GM15510 (cell line): Measurements from ENCODE around the gene ARPP19.

ENCODE experiments used
- POLR2A ChIP-seq: IDR thresholded peaks from 3 replicates; pipeline ENCODE4 v1.6.1; 2011; ENCODE audit warnings: borderline replicate concordance; ENCODE audit not compliant: insufficient read length; ENCODE audit errors: extremely low read depth

Gene ARPP19, protein sequence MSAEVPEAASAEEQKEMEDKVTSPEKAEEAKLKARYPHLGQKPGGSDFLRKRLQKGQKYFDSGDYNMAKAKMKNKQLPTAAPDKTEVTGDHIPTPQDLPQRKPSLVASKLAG

DNA sequence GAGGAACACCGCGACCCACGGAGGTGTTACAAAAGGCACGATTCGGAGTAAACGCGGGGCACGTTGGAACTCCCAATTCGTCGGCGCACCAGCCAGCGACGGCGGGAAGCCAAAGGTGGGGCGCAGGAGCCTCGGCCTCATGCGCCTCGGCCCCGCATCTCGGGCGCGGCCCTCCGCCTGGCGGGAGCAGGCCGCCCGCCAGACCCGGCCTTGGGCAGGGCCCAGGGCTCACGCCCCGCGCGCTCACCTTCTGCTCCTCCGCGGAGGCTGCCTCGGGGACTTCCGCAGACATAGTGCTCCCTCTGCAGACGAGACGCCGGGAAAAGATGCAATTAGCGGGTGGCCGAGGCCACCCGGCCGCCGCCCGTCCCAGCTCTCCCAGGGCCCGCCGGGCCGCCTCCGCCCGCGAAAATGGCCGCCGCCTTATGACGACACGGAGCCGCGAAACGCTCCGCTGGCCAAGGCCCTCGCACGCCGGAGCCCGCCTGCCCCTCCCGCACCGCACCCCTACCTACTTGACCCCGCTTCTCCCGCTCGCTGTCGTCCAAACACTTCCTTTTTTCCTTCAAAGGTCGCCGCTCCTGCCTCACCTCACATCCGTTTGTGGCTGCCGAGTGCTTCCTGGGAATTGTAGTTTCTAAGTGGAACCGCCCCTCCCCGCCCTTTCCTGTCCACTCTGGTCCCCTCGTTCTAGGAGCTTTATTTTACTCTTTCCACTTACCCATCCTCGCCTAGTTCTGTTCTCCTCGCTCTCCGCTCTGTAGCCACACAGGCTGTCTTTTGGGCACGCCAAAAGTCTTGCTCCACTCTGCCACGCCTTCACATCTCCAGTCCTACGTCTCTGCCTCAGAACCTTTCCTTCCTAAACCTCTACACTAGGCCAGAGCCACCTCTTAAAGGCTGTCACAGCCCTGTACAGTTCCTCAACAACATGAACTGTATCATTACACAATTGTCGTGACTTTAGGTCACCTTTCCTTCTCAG is at the start of gene ARPP19:
Gene ARPP19, minus strand, starts transcription at position 430 of the 985 bp plus-strand sequence. Its CDS starts 138 bp downstream, at position 292.
- peak; percentile 72 for TF ChIP-seq POLR2A

DNA sequence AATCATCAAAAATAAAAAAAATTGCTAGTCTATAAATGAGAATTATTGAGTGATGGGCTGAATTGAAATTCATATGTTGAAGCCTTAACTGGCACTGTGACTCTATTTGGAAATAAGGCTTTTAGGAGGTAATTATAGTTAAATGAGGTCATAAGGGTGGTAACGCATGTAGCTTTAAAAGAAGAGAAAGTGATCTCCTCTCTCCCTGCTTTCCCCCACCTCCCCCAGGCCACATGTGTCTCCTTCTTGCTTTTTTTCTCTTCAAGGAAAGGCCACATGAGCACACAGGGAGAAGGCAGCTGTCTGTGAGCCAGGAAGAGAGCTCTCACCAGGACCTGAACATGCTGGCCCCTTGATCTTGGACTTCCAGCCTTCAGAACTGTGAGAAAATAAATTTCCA is 48.2 kb upstream of the ARPP19 start:
- no peak for TF ChIP-seq POLR2A

DNA sequence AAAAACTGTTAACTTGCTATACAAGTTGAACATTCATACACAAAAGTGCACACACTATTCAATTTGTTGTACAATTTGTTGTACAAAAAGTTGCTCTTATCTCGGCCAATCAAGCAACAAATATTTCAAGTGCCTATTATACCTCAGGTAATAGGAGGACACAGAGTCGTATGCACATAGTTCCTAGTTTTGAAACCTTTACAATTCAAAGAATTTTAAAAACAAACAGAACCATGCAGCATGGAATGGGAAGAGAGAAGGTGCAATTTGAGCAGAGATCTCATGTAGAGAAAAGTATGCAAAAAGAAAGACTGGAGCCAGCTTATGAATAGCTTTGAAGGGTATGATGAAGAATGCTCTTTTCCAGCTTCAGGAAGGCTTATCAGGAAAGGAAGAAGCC is 46.5 kb upstream of the ARPP19 start:
- no peak for TF ChIP-seq POLR2A

DNA sequence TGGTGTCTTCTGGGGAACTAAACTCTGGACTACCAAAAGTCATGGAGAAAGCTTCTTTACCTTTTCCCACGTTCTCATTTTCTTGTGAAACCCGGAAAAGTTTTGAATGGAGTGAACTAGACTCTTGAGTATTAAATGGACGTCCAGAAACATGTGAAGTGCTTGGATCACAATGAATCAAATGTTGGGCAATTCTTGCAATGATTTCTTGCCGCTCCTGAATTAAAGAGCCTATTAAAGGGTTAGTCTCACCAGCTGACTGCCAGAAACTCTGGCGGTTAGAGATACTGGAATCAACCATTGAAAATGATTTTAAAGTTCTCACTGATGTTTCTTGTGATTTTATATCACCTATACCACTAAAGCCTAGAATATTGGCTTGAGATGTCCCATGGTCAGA is 40.8 kb upstream of the ARPP19 start:
- no peak for TF ChIP-seq POLR2A

DNA sequence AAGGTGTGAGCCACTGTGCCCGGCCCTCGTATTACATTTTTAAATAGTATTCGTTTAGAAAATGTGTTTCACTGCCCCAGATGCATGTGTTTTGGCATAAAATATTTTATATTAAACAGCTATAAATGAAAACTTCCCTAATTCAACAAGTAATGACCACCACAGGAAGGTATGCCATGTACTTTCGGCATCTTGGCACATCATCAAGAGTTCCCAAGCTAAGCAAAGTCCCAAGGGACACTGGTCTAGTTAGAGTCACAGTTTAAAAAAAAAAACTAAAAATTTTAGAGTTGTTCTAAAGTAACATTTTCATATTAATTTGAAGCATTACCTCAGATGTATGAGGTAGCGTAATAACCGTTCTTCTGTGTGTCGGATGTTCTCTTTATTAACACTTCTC is 15.6 kb upstream of the ARPP19 start:
- TF ChIP-seq POLR2A, result no peak

DNA sequence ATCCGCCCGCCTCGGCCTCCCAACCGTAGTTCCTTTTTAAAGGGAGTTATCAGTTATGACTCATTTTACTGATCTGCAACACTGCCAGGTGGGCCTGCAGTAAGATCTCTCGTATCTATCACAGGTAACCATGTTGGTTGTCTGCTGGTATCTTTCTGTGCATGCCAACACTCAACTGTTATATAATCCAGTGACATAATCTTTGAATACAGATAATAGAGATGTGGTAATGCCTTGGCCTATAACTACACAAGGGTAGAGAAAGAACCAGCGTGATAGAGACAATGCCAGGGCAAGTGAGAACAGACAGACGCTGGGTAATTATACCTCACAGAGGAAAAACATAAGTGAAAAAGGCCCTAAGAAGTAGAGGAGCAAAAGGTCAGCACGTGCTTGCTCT is 11.0 kb upstream of the ARPP19 start:
- no peak for TF ChIP-seq POLR2A

DNA sequence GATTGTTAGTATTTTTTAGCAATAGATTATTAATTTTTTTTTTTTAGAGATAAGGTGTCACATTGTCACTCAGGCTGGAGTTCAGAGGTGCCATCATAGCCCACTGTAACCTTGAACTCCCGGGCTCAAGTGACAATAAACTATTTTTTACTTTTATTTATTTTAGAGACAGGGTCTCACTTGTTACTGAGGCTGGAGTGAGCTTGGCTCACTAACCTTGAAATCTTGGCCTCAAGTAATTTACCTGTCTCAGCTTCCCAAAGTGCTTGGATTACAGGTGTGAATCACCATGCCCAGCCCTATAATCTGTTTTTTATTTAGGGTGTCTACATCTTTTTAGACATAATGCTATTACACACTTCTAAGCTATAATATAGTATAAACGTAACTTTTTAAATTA is 7.9 kb upstream of the ARPP19 start:
- no peak for TF ChIP-seq POLR2A

DNA sequence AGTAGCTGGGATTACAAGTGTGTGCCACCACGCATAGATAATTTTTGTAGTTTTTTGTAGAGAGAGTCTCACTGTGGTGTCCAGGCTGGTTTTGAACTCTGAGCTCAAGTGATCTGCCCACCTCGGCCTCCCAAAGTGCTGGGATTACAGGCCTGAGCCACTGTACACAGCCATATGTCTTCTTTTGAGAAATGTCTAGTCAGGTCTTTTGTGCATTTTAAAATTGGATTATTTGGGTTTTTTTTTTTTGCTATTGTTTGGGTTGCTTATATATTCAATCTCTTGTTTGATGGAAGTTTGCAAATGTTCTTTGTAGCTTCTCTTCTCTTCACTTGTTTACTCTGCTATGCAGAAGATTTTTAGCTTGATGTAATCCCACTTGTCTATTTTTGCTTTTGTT is 6.2 kb upstream of the ARPP19 start:
- TF ChIP-seq POLR2A, result no peak

DNA sequence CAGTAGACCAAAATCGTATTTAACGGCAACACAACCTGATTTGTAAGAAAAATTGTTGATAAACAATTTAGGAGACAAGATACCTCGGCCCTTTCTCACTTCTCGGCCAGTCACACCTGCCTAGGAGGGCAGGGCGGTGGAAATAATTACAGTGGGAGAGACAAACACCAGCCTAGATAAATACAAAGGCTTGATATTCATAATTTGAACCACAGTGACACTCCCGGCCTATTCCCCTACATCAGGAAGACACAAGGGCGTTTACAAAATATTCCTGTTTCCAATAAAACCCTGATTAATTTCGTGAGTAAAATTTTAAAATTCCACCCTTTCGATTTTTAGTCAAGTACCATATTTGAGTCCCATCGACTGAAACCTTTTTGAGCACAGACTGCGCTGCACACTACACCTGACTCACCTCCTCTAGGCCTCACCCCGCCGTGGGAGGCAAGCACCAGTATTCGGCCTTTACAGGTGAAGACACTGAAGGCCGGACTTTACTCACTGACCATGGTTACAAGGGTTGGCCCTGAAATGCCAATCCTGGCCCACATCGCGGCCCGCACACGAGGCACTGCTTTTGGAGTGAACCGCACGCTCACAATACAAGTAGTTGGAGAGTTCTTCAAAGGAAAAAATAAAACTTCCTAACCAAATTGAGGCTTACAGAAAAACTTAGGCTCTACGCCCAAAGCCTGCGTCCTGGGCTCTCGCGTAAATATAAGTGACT is 794 bp downstream of the ARPP19 start:
- no peak for TF ChIP-seq POLR2A

DNA sequence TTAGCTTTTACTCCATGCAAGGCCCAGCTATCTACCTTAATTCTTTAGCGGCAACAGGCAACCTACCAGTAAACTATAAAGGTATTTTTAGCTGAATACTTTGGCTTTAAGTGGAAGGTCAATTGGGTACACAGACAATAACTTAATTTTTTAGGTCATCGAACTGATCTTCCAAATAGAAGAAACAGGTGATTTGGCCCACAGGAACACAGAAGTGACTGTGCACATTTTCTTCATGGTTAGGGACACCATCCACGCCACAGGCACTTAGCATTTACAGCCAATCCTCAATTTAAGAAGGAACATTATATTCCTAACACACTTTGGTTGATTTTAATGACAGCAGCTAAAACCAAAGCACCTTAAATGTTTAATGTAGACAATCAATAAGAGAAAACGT is 1.9 kb downstream of the ARPP19 start:
- TF ChIP-seq POLR2A, result no peak

DNA sequence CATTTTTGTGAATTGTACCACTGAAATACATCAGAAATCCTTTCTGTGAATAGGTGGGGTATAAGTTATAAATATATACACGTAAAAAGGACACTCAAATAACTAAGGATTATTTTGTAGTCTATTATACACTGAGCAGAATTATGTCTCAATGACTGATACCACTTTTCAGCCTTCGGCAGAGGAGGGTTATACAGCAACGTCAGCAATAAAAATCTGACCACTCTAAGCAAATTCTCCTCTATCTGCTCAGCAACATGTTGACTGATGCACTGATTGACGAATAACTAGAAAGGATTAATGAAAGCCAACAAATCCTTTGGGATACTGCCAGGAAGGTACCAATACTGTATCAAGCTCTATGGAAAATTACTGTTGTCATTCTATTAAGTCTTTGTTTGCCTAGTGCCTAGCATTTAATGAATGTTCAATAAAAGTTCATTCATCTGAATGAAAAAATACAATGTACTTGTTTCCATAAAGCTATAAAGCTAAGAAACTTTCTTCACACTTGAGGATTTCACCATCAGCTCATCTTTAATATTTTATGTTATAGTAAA is 5.2 kb downstream of the ARPP19 start:
- no peak for TF ChIP-seq POLR2A

DNA sequence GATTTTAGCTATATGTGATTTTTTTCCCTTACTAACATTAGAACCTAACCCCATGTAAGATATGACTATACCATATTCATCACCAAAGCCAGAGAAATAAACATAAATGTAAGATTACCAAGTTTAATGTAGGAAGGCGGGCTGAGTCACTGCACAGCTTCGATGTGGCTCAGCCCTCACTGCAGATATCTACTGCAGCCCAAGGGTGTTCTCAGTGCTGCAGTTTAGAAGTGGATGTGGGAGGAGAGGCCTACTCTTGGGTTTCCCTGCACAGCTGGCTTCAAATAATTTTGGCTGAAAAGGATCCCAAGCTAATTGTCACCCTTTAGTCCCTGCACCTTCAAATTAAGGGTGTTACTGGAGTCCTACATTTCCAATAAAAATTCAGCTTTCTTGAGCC is 9.3 kb downstream of the ARPP19 start:
- TF ChIP-seq POLR2A, result no peak

DNA sequence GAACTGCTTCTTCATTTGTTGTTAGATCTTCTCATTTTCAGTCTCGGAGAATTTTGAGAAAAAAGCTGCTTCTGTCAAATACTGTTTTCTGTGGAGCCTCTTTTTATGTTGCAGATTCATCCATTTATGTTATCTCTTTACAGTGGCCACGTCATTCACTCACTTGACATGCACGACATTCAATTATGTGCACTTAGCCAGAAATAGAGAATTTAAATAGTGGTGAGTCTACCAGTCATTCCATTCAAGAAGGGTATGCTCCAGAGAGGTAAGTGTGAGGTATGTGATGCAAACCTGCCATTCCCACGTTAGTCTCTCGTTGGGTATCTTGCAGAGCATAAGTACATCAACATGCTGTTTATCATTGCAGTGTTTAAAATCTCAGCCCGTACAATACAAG is 9.8 kb downstream of the ARPP19 start:
- TF ChIP-seq POLR2A, result no peak

DNA sequence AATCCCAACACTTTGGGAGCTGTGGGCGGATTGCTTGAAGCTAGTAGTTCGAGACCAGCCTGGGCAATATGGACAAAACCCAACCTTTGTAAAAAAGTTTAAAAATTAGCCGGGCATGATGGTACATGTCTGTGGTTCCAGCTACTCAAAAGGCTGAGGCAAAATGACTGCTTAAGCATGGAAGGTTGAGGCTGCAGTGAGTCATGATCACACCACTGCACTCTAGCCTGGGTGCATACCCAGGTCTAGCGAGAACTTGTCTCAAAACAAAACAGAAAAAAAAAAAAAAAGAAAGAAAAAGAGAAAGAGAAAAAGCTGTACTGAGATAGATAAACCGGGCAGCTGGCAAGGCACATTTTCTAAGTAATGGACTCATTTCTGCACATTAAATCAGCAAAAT is 10.6 kb downstream of the ARPP19 start:
- no peak for TF ChIP-seq POLR2A

DNA sequence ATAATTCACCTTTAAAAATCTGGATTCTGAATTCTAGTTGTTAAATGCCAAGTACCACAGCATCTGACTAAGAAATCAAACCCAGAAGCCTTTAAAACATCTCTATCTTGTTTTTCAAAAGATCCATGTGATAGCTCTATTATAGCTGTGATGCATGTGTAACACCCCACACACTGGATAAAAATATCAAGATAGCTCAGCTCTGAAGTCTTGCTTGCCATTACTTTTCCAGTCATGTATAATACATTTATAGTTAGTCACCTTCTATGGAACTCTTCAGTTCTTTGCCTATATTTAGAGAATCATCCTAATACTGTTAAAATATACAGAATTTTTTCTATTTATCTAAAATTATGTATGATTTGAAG is 11.6 kb downstream of the ARPP19 start:
- TF ChIP-seq POLR2A, result no peak

DNA sequence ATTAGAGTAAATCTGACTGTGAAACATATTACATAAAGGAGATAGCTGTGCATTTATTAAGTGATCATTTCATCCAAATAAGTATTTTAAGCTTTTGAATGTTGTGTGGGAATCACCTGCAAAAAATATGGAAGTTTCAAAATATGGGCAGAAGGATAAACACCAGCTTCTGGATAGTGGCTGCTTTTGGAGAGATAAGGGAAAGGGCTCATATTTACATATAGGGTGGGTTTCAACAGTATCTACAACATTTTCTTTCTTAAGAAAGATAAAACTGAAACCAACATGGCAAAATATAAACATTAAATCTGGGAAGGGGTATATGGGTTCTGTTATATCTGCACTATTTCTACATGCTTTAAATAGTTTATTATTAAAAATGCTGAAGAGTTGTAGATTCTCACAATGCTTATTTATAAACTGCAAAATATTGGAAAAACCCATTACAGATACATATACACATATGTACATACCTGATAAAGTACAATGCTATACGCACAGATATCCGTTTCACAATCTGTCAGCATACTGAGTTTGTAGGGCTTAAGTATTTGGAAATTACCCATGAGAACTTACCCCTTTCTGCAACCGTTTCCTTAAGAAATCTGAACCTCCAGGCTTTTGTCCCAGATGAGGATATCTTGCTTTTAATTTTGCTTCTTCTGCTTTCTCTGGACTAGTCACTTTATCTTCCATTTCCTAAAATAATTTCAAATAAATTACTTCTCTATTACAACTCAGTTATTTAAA is 12.1 kb downstream of the ARPP19 start:
- TF ChIP-seq POLR2A, result no peak

DNA sequence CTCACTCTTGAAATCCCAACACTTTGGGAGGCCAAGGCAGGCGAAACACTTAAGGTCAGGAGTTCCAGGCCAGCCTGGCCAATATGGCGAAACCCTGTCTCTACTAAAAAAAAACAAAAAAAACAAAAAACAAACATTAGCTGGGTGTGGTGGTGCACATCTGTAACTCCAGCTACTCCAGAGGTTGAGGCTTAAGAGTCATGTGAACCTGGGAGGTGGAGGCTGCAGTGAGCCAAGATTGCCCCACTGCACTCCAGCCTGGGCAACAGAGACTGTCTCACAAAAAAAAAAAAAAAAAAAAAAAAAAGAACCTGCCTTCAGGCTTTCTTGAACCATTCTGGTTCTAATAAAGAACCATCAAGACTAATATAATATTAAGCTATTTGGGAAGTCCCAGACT is 16.5 kb downstream of the ARPP19 start:
- TF ChIP-seq POLR2A, result no peak
